Mucosa of descending colon (tissue), 3 donors: ENCODE results near the gene SERPINE3. TPM values are rescaled to one million over a fixed set of nuclear protein-coding genes. Genes with fewer than 3 reads are reported as not detected.

Experiments
- ATAC-seq: fragments of 200-7000 bp; cut with Tn5 transposase; one replicate; pipeline ENCODE4 v1.9.1; 2020; ENCODE audit warnings: mild to moderate bottlenecking, moderate library complexity
- DNase-seq, 3 donors: peaks; one replicate each; pipeline ENCODE4 v3.0.0-alpha.2; 2020
- H3K36me3 ChIP-seq: fragments of 200-600 bp; one replicate; pipeline ENCODE4 v1.8.0; 2021; ENCODE audit warnings: low read depth, mild to moderate bottlenecking
- H3K4me1 ChIP-seq: fragments of 200-600 bp; one replicate; pipeline ENCODE4 v1.8.0; 2021; ENCODE audit warnings: low read depth, mild to moderate bottlenecking
- H3K4me3 ChIP-seq: fragments of 200-600 bp; one replicate; pipeline ENCODE4 v1.8.0; 2021; ENCODE audit warnings: mild to moderate bottlenecking
- H3K9me3 ChIP-seq: fragments of 200-600 bp; one replicate; pipeline ENCODE4 v1.8.0; 2021; ENCODE audit warnings: mild to moderate bottlenecking
- intact Hi-C, 2 donors: fragments of 100-400 bp; cut with DNase I in 1 of 2; cut with micrococcal nuclease in 1 of 2; formaldehyde crosslinking; loops; one replicate each; pipeline versions ENCODE4 v1.11.0 to v1.11.1; 2022; cut with DNase I, micrococcal nuclease
- long read RNA-seq, 2 donors: library from polyadenylated mRNA; unstranded; transcript quantifications; one replicate each; pipeline ENCODE4 v2.0.0, GENCODE V29; 2019 to 2021
- total RNA-seq, 3 donors: library from RNA; stranded (reverse); fragmentation: NEBNext Ultra II Directional in 2 of 3; extraction: Animal tissue kit (Norgen Biotek cat#: 25700) in 2 of 3; gene quantifications; one replicate each; pipeline versions ENCODE4 v1.2.1 to v1.2.4, GENCODE V29; 2021 to 2023
- TF ChIP-seq, protein P1 (sequence below): fragments of 200-600 bp; IDR thresholded peaks from one replicate; pipeline ENCODE4 v1.8.0; 2022; ENCODE audit warnings: antibody characterized with exemption, mild to moderate bottlenecking
- donor health status: DM: no; HTN: no; CAD: no; lungs with moderate emphysema.
- donor health status: DM: no; HTN: no; CAD: no.
- donor health status: DM: no; HTN: yes; CAD: no.

The SERPINE3 gene
- not detected for total RNA-seq
- long read RNA-seq, donor 1, result 0 reads
- long read RNA-seq, donor 2, result 0 reads

DNA sequence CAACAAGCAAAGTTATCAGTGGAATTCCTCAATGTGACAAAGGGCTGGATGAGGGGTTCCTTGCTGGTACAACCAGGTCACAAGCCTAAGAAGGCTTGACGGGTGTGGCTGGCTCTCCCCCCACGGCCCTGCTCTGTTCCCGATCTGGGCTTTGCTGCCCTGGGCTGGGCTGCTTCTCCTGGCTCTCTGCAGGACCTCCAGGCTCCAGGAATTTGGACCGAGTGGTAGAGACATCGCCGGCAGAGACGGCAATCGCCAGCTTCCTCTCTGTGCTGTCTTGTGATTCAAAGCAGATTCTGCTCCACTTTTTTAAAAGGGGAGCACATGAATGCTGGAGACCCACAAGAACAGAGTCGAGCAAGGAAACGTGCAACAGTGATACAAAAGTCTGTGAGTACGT lies at the start of gene SERPINE3:
TSS of gene SERPINE3 (plus strand) at position 338 of the 400 bp plus-strand sequence. CDS start 1,401 bp downstream, outside the sequence.
- Histone ChIP-seq H3K36me3 (no peaks in the 10 kb centered on the region), H3K4me1 (no peaks in the 10 kb centered on the region), H3K4me3 (no peak within 1 kb of the TSS), H3K9me3 (no peaks in the 10 kb centered on the region)
- DNase-seq (no peak), ATAC-seq (no peak)
- intact Hi-C loops, result no loop called here
- TF ChIP-seq, protein P1, sequence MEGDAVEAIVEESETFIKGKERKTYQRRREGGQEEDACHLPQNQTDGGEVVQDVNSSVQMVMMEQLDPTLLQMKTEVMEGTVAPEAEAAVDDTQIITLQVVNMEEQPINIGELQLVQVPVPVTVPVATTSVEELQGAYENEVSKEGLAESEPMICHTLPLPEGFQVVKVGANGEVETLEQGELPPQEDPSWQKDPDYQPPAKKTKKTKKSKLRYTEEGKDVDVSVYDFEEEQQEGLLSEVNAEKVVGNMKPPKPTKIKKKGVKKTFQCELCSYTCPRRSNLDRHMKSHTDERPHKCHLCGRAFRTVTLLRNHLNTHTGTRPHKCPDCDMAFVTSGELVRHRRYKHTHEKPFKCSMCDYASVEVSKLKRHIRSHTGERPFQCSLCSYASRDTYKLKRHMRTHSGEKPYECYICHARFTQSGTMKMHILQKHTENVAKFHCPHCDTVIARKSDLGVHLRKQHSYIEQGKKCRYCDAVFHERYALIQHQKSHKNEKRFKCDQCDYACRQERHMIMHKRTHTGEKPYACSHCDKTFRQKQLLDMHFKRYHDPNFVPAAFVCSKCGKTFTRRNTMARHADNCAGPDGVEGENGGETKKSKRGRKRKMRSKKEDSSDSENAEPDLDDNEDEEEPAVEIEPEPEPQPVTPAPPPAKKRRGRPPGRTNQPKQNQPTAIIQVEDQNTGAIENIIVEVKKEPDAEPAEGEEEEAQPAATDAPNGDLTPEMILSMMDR, result no peak

GRCh38 chr13:51291341-51291740 lies 48.1 kb upstream of the SERPINE3 start:
- TF ChIP-seq, protein P1, result no peak
- DNase-seq (no peak), ATAC-seq (no peak)
- Histone ChIP-seq H3K36me3 (no peaks in the 10 kb centered on the region), H3K4me1 (no peaks in the 10 kb centered on the region), H3K4me3 (no peak overlapping the region), H3K9me3 (no peaks in the 10 kb centered on the region)
- intact Hi-C loops, result no loop called here

DNA sequence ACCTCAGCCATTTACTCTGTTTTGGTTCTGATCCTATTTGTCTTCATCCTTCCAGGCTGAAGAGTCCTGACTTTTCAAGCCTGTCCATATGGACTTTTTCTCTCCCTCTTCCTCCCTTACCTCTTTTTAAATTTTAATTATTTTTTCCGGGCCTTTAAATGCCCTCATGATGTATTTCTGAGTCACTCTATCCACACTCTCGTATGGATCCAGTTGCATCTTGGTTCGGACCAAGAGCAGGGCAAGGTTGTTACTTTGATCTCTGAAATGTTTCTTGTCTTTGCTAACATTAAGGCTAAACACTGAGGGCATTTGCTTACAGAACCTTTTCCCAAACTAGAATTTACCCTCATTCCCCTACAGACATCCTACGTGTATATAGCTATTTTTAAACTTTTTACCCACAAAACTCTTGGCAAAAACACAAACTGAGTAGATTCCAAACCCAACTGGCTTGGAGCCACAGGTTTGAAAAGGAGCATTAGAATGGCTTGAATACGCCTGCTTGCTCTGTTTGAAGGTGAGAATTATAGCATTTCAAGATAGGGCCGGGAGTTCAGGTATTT lies 47.4 kb upstream of the SERPINE3 start:
- no peaks in the 10 kb centered on the region for H3K36me3 ChIP-seq
- no peak overlapping the region for H3K4me3 ChIP-seq
- no peaks in the 10 kb centered on the region for H3K9me3 ChIP-seq
- TF ChIP-seq, protein P1, result no peak
- DNase-seq, result no peak
- no peaks in the 10 kb centered on the region for H3K4me1 ChIP-seq
- intact Hi-C loops, result no loop called here
- ATAC-seq, result no peak

DNA sequence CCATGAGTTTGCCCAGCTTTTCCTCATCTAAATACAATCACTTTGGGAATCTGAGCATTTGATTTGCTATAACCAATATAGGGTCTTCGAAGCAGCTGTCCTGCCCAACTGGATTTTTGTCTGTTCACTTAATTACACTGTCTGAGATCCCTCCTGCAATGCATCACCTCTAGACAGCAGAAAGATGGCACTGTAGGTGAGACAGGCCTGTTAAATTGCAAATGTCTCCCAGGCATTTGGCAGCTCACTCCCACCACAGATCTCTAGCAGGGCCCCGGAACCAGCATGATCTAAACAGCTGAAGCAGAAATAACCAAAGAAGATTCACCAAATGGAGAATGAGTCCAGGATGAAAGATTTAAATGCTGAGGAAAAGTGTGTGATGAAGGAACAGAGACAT lies 41.9 kb upstream of the SERPINE3 start:
- DNase-seq (no peak), ATAC-seq (no peak)
- Histone ChIP-seq H3K4me3 (no peak overlapping the region), H3K4me1 (no peaks in the 10 kb centered on the region), H3K36me3 (no peaks in the 10 kb centered on the region), H3K9me3 (no peaks in the 10 kb centered on the region)
- TF ChIP-seq, protein P1, result no peak
- intact Hi-C loops, result no loop called here

GRCh38 chr13:51298812-51299211 lies 40.7 kb upstream of the SERPINE3 start:
- ATAC-seq (no peak), DNase-seq (no peak)
- Histone ChIP-seq H3K9me3 (no peaks in the 10 kb centered on the region), H3K36me3 (no peaks in the 10 kb centered on the region), H3K4me3 (no peak overlapping the region), H3K4me1 (no peaks in the 10 kb centered on the region)
- TF ChIP-seq, protein P1, result no peak
- intact Hi-C loops, result no loop called here

- no peak for DNase-seq
- H3K9me3 ChIP-seq, result no peaks in the 10 kb centered on the region
- no peaks in the 10 kb centered on the region for H3K36me3 ChIP-seq
- intact Hi-C loops, result no loop called here
- no peak for ATAC-seq
- no peak overlapping the region for H3K4me3 ChIP-seq
- no peaks in the 10 kb centered on the region for H3K4me1 ChIP-seq
- TF ChIP-seq, protein P1, result no peak
Observed at GRCh38 chr13:51303063-51303552, 36.4 kb upstream of the SERPINE3 start.
